IPS-15b (cell line): ENCODE measurements around the gene RUNX2.
A peak's percentile ranks its signal among the peaks of the same experiment; 100 is the strongest.

Source experiments
- H3K27me3 ChIP-seq: one replicate; pipeline ENCODE4 v1.6.1; 2013; ENCODE audit warnings: low read length; ENCODE audit not compliant: control insufficient read depth, insufficient read depth
- H3K36me3 ChIP-seq: one replicate; pipeline ENCODE4 v1.6.1; 2013; ENCODE audit warnings: low read length; ENCODE audit not compliant: control insufficient read depth, insufficient read depth
- H3K4me1 ChIP-seq: one replicate; pipeline ENCODE4 v1.6.1; 2013; ENCODE audit warnings: mild to moderate bottlenecking, low read length; ENCODE audit not compliant: control insufficient read depth, insufficient read depth
- H3K4me3 ChIP-seq: one replicate; pipeline ENCODE4 v1.5.1; 2013; ENCODE audit warnings: low read depth, low read length
- H3K9ac ChIP-seq: one replicate; pipeline ENCODE4 v1.6.1; 2013; ENCODE audit warnings: low read depth, mild to moderate bottlenecking, low read length
- H3K9me3 ChIP-seq: one replicate; pipeline ENCODE4 v1.6.1; 2013; ENCODE audit warnings: mild to moderate bottlenecking, low read length; ENCODE audit not compliant: control insufficient read depth, insufficient read depth

RUNX2 gene

GRCh38 chr6:45439861-45440388, 111.8 kb downstream of the RUNX2 start:
- Histone ChIP-seq H3K9me3 (no peaks in the 10 kb centered on the region), H3K27me3 (no peaks in the 10 kb centered on the region), H3K36me3 (no peaks in the 10 kb centered on the region), H3K4me3 (no peak overlapping the region), H3K9ac (no peak overlapping the region), H3K4me1 (peaks cover 6% of the 10 kb centered on the region)

GRCh38 chr6:45441851-45442453, 113.8 kb downstream of the RUNX2 start:
- Histone ChIP-seq H3K4me3 (no peak overlapping the region), H3K4me1 (peaks cover 10% of the 10 kb centered on the region), H3K27me3 (no peaks in the 10 kb centered on the region), H3K9ac (no peak overlapping the region), H3K36me3 (no peaks in the 10 kb centered on the region), H3K9me3 (no peaks in the 10 kb centered on the region)

- H3K4me3 ChIP-seq: no peak overlapping the region
- H3K4me1 ChIP-seq: peaks cover 7% of the 10 kb centered on the region
- H3K9me3 ChIP-seq: no peaks in the 10 kb centered on the region
- no peak overlapping the region for H3K9ac ChIP-seq
- H3K27me3 ChIP-seq: no peaks in the 10 kb centered on the region
- H3K36me3 ChIP-seq: no peaks in the 10 kb centered on the region
Observed at GRCh38 chr6:45442716-45443115, 114.6 kb downstream of the RUNX2 start.

GRCh38 chr6:45445364-45445748, 117.2 kb downstream of the RUNX2 start:
- H3K4me3 ChIP-seq: no peak overlapping the region
- no peaks in the 10 kb centered on the region for H3K36me3 ChIP-seq
- H3K9ac ChIP-seq: no peak overlapping the region
- no peaks in the 10 kb centered on the region for H3K27me3 ChIP-seq
- H3K9me3 ChIP-seq: no peaks in the 10 kb centered on the region
- peaks cover 7% of the 10 kb centered on the region for H3K4me1 ChIP-seq

- H3K4me1 ChIP-seq: peaks cover 7% of the 10 kb centered on the region
- no peaks in the 10 kb centered on the region for H3K27me3 ChIP-seq
- H3K9me3 ChIP-seq: no peaks in the 10 kb centered on the region
- no peaks in the 10 kb centered on the region for H3K36me3 ChIP-seq
- peak overlapping the region; percentile 6 for H3K4me3 ChIP-seq
- H3K9ac ChIP-seq: no peak overlapping the region
Observed at GRCh38 chr6:45445749-45446549, 117.8 kb downstream of the RUNX2 start.

DNA sequence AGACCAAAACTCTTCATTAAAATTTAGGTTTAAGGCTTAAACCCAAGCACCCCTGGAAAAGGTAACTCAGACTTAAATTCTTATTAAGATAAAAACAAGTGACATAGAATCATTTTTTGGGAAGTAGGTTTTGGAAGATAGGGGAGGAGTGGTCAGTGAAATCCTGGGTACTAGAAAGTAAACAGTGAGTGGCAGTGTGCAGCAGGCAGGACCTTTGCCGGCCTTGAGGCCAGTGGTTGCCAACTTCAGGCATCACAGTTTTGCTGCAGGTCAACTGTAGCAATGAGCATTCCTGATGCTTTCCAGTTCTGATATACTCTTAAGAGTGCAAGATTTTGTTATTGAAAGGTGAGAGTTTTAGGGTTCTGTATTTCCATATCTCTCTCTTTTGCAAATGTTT, 118.9 kb downstream of the RUNX2 start:
- Histone ChIP-seq H3K36me3 (no peaks in the 10 kb centered on the region), H3K4me3 (no peak overlapping the region), H3K9me3 (no peaks in the 10 kb centered on the region), H3K27me3 (no peaks in the 10 kb centered on the region), H3K9ac (no peak overlapping the region), H3K4me1 (peaks cover 7% of the 10 kb centered on the region)

- H3K36me3 ChIP-seq: no peaks in the 10 kb centered on the region
- H3K4me1 ChIP-seq: peaks cover 7% of the 10 kb centered on the region
Observed at GRCh38 chr6:45447716-45448115, 119.6 kb downstream of the RUNX2 start.

DNA sequence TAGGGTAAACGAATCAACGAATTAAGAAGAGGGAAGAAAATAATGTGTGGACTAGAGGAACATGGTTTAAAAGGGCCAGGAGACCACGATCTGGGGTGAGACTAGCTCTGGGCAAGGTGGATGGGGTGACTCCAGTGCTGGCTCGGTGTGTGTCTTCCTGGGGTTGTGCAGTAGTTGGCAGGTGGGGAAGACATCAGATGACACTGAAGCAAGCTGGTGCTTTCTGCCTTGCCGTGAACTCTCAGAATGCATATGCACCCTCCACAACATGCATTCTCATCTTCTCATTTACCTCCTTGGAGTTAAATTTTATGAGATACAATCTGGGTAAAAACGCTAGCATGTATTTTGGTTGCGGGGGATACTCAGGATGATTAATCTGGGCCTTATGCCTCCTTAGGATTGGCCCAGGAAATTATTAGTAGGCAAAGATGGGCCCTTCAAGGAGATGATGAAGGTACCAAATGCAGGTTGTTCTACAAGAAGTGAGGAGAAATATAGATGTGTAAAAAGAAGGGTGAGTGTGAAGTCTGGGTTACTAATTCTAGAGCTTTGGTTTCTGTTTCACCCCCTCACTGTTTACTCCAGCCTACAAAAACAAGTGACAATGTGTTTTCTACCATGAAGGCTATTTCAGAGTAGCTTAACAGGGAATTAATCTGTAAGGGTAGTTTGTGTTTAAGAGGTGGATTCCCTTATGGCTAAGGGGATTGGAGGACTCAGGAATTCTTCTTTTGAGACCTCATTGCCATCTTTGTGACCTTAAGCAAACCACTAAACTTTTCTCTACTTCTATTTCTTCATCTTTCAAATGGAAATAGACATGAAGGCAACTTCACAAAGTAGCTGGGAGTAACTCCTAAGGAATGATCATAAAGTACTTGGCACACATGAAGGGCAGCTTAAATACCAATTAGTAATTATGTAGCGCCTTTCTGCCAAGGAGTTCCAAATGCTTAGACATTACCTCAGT, 120.6 kb downstream of the RUNX2 start:
- Histone ChIP-seq H3K9ac (no peak overlapping the region), H3K9me3 (no peaks in the 10 kb centered on the region), H3K4me1 (peaks cover 7% of the 10 kb centered on the region), H3K36me3 (no peaks in the 10 kb centered on the region), H3K27me3 (no peaks in the 10 kb centered on the region), H3K4me3 (no peak overlapping the region)

More at GRCh38 chr6:45447716-45448115, 119.6 kb downstream of the RUNX2 start:
- Histone ChIP-seq H3K9me3 (no peaks in the 10 kb centered on the region), H3K27me3 (no peaks in the 10 kb centered on the region), H3K4me3 (no peak overlapping the region), H3K9ac (no peak overlapping the region)

GRCh38 chr6:45450132-45450531, 122.0 kb downstream of the RUNX2 start:
- Histone ChIP-seq H3K4me3 (no peak overlapping the region), H3K36me3 (no peaks in the 10 kb centered on the region), H3K27me3 (no peaks in the 10 kb centered on the region), H3K9me3 (no peaks in the 10 kb centered on the region), H3K4me1 (peaks cover 7% of the 10 kb centered on the region), H3K9ac (no peak overlapping the region)

DNA sequence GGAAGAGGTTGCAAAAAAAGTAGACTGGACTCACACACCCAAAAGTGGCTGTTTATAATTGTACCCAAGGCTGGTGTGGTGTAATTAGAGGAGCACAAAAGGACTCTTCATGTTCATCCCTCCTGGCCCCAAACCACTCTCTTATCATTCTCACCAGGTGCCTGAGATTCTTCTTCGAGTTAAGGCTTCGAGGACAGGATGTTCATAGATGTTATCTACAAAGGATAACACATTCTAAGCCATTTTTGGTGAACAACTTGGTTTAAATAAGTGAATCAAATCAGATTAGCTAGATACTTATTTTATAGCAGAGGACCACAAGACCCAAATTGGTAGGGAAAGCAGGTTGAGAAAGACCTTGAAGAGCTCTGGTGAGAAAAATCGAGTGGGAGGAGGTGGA, 122.7 kb downstream of the RUNX2 start:
- no peaks in the 10 kb centered on the region for H3K9me3 ChIP-seq
- H3K4me3 ChIP-seq: no peak overlapping the region
- no peaks in the 10 kb centered on the region for H3K27me3 ChIP-seq
- peaks cover 5% of the 10 kb centered on the region for H3K4me1 ChIP-seq
- no peaks in the 10 kb centered on the region for H3K36me3 ChIP-seq
- H3K9ac ChIP-seq: no peak overlapping the region
